NCI-H524 treated with DMSO at 0.1 percent for 48 hours (cell line): ENCODE measurements around the gene KANK3.
"Not testable (repeated sequence)": the region's sequence is repeated elsewhere in the genome, so short reads cannot be mapped to it uniquely, and the experiment has no call there.

Experiments
- DNase-seq: peaks from one replicate; lab custom pipeline; 2025; lab: John Stamatoyannopoulos, UW

Gene KANK3

DNA sequence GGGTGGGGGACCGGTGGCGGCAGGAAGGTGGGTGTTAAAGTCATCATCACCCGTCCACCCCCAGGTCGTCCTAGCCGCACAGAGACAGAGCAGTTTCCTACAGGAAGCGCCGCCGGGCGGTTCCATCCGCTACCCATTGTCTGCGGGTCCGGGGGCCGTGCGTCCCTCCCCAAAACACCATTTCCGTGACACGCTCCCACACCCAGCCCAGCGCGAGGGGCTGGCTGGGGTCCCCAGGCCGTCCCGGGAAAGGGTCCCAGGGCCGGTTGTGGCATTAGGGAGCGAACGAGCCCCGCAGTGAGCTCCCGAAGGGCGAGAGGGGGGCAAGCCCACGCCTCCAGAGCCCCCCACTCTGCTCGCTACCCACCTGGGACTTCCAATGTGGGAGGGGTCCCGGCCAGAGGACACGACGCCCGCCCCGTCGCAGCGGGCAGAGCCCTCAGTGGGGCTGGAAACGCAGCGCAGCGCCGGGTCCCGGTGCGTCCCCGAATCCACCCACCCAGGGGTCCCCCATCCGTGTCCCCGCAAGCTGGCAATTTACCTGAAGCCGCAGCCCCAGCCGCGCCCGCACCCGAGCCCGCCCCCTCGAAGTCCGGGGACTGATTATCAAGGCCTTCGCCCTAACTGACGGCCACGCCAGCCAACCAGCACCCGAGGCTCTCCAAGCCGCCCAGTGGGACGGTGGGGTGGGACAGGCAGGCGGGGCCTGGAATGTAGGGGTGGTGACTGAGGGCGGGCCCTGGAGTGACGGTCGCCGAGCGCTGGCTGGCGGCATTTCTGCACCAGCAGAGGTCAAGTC lies at the start of gene KANK3:
KANK3 (minus strand) TSS at position 579 of the 799 bp plus-strand sequence. CDS start 5,434 bp downstream, outside the sequence.
- peak; percentile 75 for DNase-seq

DNA sequence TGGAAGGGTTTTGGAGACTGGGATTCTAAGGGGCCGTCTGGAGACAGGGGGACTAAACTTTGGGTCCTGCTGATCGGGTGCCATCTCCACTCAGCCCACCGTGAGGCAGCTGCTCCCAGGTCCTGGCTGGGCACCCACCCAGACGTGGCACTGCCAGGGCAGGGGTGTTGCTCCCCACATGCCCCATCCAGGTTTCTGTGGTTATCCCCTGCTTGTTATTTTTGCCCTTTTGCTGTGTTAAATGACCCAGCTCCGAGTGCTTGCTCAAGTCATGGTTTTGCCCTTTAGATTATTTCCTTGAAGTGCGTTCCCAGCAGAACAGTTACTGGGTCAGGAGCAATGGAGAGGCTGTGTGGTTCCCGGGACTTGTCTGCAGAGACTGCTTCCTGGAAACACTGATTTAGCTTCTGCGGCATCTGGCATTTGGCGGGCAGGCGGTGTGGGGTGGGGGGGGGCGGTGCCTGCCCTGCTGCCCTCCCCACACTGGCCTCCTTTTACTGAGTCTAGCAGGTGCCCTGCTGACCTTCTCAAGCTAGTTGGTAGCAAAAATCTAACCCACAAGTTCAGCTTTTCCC lies 49.0 kb upstream of the KANK3 start:
- DNase-seq, result no peak

DNA sequence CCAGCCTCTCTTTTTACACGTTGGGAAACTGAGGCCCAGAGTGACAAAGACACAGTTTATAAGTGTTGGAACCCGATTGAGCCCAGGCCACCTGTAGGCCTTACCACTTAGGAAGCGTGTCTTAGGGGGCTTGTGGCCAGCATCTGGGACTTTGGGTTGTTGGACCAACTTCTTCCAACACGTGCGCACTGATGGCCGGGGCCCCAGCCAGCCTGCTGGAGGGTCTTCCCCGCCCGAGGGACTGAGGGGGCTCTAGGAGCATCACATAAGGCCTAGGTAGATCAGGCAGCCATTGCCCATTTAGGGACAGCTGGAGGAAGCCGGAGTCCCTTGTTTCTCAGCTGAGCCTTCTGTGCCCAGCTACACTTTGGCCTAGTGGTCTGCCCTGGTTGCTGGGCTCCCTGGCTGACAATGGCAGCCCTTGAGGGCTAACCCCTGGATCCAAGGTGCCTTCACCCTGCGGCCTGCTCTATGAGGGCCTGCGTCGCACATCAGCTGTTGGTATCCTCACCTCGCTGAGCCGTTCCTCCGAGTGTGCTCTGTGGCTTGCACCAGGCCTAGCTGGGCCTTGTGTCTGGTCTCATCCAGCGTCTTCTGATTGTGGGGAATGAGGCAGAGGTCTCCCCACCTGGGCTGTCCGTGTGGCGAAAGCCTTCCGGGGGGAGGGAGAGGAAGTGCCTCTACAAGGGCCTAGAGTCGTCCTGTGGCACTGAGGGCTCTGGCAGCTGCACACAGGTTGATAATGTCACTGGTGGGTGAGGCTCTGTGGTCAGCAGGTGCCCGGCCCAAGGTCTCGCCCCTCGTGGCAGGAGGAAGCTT lies 48.3 kb upstream of the KANK3 start:
- no peak for DNase-seq

DNA sequence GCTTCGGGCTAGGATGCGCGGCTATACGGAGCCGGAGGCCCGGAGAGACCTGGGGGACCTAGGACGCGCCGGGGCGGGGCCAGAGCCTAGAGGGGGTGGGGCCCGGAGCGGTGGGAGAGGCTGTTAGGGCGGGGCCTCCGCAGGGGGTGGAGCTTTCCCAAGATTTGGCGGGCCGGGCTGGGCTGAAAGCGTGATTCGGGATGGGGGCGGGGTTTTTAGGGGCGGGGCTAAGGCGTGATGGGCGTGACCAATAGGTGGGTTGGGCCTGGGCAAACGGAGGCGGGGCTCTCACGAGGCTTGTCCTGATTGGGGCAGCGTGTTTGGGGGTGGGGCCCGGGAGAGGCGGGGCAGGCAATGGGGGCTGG lies 47.5 kb upstream of the KANK3 start:
- DNase-seq, result no peak

DNA sequence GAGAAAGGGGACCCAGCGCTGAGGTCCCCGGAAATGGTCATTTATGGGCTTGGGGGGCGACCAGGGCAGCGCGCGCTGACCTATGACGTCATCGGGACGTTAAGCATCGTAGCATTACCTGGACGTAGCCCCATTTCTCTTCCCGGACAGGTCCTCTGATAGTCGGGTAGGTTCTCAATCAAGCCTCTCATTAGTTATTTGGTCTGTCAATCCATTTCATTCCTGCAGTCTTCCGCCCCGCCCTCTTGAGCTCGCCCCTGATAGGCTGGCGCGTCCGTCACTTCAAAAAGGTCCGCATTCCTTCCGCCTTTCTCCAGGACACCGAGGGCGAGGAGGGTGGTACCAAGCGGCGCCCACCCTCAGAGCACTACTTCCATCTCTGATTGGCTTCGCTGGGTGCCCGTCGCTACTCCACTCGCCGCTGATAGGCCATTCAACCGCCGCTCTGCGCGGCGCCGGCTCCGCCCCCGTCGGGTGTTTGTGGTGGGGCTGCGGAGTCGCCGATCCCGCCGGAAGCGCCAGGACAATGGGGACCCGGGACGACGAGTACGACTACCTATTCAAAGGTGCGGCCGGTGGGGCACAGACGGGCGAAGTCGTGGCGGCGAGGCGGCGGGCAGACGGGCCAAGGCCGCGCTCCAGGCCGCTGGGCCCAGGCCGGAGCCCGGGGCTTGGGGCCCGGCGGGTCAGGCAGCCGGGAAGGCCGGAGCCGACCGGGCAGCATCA lies 47.0 kb upstream of the KANK3 start, which contains the start of gene RAB11B:
RAB11B (plus strand) TSS at position 470 of the 726 bp plus-strand sequence; CDS start at position 527, 57 bp downstream.
- DNase-seq, result peak; percentile 100

DNA sequence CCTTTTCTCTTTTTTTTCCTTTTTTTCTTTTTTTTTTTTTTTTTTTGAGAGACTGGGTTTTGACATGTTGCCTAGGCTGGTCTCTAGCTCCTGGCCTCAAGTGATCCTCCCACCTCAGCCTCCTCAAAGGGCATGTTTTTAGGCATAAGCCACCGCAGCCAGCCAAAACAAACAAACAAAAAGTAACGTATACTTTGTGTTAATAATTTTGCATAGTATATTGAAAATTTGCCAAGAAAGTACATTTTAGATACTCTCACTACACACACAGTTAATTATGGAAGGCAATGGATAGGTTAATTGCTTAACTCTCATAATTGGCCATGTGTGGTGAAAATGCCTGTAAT lies 45.5 kb upstream of the KANK3 start:
- DNase-seq, result no peak

DNA sequence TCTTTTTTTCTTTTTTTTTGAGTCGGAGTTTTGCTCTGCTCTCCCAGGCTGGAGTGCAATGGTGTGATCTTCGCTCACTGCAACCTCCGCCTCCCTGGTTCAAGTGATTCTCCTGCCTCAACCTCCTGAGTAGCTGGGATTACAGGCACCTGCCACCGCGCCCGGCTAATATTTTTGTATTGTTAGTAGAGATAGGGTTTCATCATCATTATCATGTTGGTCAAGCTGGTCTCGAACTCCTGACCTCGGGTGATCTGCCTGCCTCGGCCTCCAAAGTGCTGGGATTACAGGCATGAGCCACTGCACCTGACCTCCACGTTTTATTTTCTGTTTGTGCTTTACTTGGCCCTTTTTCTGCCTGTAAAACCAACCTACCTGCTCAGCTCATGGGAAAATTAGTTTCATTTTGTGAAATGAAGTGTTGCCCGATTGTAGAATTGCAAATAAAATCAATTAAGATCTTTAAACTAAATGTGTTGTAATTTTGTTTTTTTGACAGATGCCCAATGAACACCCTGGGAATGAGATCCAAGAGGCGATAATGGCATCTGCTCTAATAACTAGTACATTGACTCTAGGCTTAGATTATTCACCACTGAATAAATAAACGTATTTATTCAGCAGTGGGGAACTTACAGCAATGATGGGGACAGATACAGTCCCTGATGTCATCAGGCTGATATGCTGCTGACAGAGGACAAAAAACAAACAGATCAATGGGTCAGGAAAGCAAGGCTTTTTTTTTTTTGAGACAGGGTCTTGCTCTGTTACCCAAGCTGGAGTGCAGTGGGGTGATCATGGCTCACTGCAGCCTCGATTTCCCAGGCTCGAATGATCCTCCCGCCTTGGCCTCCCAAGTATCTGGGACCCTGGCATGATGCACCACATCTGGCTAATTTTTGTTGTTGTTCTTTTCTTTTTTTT lies 44.9 kb upstream of the KANK3 start:
- no peak for DNase-seq

DNA sequence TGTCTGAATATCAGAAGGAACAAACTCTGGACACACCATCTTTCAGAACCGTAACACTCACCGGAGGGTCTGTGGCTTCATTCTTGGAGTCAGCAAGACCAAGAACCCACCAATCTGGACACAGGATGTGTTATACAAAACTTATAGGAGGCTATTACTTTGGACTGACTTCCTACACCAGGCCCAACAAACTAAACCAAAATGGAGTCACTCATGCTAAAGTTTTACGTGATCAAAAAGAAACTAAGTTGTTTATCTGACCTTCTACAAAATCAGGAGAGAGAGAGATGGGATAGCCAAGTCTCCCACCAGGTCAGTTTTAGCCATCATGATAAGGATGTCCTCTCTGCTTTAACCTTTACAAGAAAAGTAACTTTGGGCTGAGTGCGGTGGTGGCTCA lies 43.9 kb upstream of the KANK3 start:
- no peak for DNase-seq

DNA sequence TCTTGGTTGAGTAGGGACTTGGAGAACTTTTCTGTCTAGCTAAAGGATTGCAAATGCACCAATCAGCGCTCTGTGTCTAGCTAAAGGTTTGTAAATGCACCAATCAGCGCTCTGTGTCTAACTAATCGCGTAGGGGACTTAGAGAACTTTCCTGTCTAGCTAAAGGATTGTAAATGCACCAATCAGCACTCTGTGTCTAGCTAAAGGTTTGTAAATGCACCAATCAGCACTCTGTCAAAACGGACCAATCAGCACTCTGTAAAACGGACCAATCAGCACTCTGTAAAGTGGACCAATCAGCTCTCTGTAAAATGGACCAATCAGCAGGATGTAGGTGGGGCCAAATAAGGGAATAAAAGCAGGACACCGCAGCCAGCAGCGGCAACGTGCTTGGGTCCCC lies 43.4 kb upstream of the KANK3 start:
- not testable (repeated sequence) for DNase-seq

DNA sequence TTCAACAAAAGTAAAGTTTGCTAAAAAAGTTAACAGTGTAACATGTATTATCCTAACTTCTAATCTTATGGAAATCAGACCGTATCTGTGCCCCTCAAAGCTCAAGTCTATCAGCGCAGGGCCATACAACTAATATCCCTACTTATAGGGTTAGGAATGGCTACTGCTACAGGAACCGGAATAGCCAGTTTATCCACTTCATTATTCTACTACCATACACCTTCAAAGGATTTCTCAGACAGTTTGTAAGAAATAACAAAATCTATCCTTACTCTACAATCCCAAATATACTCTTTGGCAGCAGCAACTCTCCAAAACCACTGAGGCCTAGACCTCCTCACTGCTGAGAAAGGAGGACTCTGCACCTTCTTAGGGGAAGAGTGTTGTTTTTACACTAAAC lies 42.5 kb upstream of the KANK3 start:
- not testable (repeated sequence) for DNase-seq

DNA sequence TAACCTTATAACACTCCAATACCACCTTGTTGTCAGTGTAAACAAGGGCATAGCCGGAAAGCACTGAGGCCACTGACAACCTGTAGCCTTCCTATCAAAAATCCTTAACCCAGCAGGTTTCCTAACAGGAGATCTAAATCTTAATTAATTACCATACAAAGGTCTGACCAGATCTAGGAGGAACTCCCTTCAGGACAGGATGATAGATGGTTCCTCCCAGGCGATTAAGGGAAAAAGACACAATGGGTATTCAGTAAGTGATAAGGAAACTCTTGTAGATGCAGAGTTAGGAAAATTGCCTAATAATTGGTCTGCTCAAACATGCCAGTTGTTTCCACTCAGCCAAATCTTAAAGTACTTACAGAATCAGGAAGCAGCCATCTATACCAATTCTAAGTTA lies 42.0 kb upstream of the KANK3 start:
- not testable (repeated sequence) for DNase-seq

DNA sequence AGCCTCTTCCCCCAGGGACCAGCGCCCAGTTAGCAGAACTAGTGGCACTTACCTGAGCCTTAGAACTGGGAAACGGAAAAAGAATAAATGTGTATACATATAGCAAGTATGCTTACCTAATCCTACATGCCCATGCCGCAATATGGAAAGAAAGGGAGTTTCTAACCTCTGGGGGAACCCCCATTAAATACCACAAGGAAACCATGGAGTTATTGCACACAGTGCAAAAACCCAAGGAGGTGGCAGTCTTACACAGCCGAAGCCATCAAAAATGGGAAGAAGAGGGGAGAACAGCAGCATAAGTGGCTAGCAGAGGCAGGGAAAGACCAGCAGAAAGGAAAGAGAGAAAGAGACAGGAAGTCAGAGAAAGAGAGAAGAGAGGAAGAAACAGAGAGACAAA lies 41.5 kb upstream of the KANK3 start:
- DNase-seq, result not testable (repeated sequence)

DNA sequence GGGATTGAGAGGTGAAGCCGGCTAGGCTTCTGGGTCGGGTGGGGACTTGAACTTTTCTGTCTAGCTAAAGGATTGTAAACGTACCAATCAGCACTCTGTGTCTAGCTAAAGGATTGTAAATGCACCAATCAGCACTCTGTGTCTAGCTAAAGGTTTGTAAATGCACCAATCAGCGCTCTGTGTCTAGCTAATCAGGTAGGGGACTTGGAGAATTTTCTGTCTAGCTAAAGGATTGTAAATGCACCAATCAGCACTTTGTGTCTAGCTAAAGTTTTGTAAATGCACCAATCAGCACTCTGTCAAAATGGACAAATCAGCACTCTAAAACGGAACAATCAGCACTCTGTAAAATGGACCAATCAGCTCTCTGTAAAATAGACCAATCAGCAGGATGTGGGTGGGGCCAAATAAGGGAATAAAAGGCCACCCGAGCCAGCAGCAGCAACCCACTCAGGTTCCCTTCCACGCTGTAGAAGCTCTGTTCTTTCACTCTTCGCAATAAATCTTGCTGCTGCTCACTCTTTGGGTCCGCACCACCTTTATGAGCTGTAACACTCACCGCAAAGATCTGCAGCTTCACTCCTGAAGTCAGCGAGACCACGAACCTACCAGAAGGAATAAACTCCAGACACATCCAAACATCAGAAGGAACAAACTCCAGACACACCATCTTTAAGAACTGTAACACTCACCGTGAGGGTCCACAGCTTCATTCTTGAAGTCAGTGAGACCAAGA lies 36.3 kb upstream of the KANK3 start:
- not testable (repeated sequence) for DNase-seq

DNA sequence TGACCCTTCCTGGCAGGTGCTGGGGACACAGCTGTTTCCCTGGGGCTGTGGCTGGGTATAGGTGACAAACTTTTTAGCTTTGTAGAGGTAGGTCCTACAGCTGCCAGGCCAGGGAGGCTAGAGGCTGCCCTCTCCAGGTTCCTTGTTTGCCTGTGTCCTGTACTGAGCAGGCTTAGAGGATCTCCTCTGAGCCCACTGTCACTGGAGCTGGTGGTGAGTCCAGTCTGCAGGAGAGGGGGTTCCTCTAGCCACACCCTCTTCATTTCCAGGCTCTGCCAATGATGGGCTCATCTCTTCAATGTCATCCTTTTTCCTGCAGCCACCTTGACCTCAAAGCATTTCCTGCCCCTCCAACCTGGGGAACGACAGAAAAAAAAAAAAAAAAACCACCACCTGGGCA lies 34.5 kb upstream of the KANK3 start:
- no peak for DNase-seq

DNA sequence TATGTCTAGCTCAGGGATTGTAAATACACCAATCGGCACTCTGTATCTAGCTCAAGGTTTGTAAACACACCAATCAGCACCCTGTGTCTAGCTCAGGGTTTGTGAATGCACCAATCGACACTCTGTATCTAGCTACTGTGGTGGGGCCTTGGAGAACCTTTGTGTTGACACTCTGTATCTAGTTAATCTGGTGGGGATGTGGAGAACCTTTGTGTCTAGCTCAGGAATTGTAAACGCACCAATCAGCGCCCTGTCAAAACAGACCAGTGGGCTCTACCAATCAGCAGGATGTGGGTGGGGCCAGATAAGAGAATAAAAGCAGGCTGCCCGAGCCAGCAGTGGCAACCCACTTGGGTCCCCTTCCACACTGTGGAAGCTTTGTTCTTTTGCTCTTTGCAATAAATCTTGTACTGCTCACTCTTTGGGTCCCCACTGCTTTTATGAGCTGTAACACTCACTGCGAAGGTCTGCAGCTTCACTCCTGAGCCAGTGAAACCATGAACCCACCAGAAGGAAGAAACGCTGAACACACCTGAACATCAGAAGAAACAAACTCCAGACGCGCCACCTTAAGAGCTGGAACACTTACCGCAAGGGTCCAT lies 33.4 kb upstream of the KANK3 start:
- DNase-seq, result not testable (repeated sequence)

DNA sequence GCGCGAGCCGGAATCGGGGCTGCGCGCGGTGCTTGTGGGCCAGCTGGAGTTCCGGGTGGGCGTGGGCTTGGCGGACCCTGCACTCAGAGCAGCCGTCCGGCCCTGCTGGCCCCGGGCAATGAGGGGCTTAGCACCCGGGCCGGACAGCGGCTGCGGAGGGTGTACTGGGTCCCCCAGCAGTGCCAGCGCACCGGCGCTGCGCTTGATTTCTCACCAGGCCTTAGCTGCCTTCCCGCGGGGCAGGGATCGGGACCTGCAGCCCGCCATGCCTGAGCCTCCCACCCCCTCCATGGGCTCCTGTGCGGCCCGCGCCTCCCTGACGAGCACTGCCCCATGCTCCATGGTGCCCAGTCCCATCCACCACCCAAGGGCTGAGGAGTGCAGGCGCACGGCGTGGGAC lies 32.7 kb upstream of the KANK3 start:
- DNase-seq, result not testable (repeated sequence)

DNA sequence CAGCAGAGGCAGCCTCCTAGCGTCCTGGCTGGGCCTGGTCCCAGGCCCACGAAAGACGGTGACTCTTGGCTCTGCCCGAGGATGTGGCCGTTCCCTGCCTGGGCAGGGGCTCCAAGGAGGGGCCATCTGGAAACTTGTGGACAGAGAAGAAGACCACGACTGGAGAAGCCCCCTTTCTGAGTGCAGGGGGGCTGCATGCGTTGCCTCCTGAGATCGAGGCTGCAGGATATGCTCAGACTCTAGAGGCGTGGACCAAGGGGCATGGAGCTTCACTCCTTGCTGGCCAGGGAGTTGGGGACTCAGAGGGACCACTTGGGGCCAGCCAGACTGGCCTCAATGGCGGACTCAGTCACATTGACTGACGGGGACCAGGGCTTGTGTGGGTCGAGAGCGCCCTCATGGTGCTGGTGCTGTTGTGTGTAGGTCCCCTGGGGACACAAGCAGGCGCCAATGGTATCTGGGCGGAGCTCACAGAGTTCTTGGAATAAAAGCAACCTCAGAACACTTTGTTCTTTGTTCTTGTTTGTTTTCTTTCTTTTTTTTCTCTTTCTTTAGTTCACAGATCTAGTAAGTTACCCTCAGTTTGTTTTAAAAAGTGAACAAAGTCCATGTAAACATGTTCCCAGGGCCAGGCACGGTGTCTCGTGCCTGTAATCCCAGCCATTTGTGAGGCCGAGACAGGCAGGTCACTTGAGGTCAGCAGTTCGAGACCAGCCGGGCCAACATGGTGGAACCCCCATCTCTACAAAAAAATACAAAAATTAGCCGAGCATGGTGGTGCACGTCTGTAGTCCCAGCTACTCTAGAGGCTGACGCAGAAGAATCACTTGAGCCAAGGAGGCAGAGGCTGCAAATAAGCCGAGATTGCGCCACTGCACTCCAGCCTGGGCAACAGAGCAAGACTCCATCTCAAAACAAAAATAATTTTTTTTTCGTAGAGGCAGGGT lies 31.1 kb upstream of the KANK3 start:
- no peak for DNase-seq

DNA sequence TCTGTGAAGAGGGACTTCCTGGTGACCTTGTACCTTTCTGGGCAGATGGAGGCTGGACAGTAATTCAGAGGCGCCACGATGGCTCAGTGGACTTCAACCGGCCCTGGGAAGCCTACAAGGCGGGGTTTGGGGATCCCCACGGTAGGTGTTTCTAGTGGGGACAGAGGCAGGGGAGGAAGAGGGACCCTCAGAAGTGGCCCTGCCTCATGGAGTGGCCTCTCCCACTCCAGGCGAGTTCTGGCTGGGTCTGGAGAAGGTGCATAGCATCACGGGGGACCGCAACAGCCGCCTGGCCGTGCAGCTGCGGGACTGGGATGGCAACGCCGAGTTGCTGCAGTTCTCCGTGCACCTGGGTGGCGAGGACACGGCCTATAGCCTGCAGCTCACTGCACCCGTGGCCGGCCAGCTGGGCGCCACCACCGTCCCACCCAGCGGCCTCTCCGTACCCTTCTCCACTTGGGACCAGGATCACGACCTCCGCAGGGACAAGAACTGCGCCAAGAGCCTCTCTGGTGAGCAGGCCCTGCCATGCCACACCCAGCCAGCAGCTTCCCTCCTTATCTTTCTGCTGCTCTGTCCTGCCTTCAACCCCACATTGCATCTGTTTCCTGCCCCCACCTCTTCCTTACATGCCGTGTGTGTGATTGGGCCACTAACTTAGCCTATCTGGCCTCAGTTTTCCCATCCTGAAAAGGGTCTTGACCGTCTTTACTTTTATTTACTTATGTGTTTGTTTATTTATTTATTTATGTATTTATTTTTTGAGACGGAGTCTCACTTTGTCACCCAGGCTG lies 28.1 kb upstream of the KANK3 start:
- no peak for DNase-seq
